ENCODE measurements around the gene ARFGAP3. TPM values are rescaled to one million over a fixed set of nuclear protein-coding genes. Genes with fewer than 3 reads are reported as not detected.
A peak's percentile ranks its signal among the peaks of the same experiment; 100 is the strongest.

The ARFGAP3 gene
- polyA plus RNA-seq, 1 of the 3 experiments (the other 2 are of a cell fraction): 12.6 TPM

DNA sequence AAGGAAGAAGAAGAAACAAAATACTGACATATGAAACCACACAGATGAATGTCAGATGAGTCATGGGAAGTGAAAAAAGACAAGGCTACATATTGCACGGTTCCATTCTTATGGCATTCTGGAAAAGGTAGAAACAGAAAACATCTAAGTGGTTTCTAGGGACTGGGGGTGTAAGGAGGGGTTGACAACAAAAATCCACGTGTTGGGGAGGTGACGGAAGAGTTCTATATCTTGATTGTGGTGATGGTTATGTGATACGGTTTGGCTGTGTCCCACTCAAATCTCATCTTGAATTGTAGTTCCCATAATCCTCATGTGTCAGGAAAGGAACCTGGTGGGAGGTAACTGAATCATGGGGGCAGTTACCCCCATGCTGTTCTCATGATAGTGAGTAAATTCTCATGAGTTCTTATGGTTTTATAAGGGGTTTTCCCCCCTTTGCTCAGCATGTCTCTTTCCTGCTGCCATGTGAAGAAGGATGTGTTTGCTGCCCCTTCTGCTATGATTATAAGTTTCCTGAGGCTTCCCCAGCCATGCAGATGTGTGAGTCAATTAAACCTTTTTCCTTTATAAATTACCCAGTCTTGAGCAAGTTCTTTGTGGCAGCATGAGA, 6.4 kb upstream of the ARFGAP3 start:
- 12% methylated on average over 4 of the region's 4 CpGs for WGBS (ENCODE audit: low lambda C conversion rate)
- Histone ChIP-seq H3K4me1 (ENCODE audit: control insufficient read depth in 1 of 2, insufficient read depth in 2 of 2, low read depth in 1 of 2, low read length in 1 of 2) (no peaks in the 10 kb centered on the region), H3K4me3 (ENCODE audit: low read depth in 2 of 2, low read length in 1 of 2) (no peak overlapping the region), H4K20me1 (ENCODE audit: insufficient read depth) (no peaks in the 10 kb centered on the region), H3K79me2 (ENCODE audit: insufficient read depth) (no peaks in the 10 kb centered on the region), H3K27me3 (ENCODE audit: insufficient read depth) (no peaks in the 10 kb centered on the region), H3K9me3 (no peaks in the 10 kb centered on the region), H3K4me2 (no peak overlapping the region), H3K9me2 (no peaks in the 10 kb centered on the region), H3F3A (replicated peaks; ENCODE audit: insufficient read depth) (peaks cover 5% of the 10 kb centered on the region), H3K27ac (ENCODE audit: low read depth in 2 of 2, low read length in 1 of 2) (peak overlapping the region in 1 of 2 experiments; percentile 95; a peak in 2 of 4 replicates), H2AFZ (ENCODE audit: low read depth) (no peak overlapping the region), H3K36me3 (replicated peaks in 1 of 2; ENCODE audit: control insufficient read depth in 1 of 2, insufficient read depth in 2 of 2, low read length in 1 of 2) (no peaks in the 10 kb centered on the region), H3K9ac (peak overlapping the region; percentile 11; the same call in 1 of the 2 replicates)
- ChIA-PET POLR2A (no interaction called here), CTCF (no interaction called here)
- DNase-seq: no peak
- no peak for TF ChIP-seq MXI1 (IDR thresholded peaks at IDR 0.05; ENCODE audit: low read depth, low read length)
- TF ChIP-seq, protein P1, sequence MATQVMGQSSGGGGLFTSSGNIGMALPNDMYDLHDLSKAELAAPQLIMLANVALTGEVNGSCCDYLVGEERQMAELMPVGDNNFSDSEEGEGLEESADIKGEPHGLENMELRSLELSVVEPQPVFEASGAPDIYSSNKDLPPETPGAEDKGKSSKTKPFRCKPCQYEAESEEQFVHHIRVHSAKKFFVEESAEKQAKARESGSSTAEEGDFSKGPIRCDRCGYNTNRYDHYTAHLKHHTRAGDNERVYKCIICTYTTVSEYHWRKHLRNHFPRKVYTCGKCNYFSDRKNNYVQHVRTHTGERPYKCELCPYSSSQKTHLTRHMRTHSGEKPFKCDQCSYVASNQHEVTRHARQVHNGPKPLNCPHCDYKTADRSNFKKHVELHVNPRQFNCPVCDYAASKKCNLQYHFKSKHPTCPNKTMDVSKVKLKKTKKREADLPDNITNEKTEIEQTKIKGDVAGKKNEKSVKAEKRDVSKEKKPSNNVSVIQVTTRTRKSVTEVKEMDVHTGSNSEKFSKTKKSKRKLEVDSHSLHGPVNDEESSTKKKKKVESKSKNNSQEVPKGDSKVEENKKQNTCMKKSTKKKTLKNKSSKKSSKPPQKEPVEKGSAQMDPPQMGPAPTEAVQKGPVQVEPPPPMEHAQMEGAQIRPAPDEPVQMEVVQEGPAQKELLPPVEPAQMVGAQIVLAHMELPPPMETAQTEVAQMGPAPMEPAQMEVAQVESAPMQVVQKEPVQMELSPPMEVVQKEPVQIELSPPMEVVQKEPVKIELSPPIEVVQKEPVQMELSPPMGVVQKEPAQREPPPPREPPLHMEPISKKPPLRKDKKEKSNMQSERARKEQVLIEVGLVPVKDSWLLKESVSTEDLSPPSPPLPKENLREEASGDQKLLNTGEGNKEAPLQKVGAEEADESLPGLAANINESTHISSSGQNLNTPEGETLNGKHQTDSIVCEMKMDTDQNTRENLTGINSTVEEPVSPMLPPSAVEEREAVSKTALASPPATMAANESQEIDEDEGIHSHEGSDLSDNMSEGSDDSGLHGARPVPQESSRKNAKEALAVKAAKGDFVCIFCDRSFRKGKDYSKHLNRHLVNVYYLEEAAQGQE (IDR thresholded peaks at IDR 0.05; ENCODE audit: low read depth, low read length): no peak
- no peak for TF ChIP-seq RAD21 (IDR thresholded peaks at IDR 0.05; ENCODE audit: low read length)
- TF ChIP-seq NRF1 (IDR thresholded peaks at IDR 0.05; ENCODE audit: low read depth, low read length): no peak
- TF ChIP-seq TCF12 (IDR thresholded peaks at IDR 0.05): peak; percentile 49
- TF ChIP-seq, protein P2, sequence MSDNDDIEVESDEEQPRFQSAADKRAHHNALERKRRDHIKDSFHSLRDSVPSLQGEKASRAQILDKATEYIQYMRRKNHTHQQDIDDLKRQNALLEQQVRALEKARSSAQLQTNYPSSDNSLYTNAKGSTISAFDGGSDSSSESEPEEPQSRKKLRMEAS (IDR thresholded peaks at IDR 0.05; ENCODE audit: low read depth): peak; percentile 17; the same call in 1 of the 2 replicates
- peak; percentile 57; the same call in 1 of the 2 replicates for TF ChIP-seq JUND (IDR thresholded peaks at IDR 0.05)
- no peak for TF ChIP-seq TAF1 (IDR thresholded peaks at IDR 0.05; ENCODE audit: borderline replicate concordance, low read depth, low read length)
- TF ChIP-seq, protein P3, sequence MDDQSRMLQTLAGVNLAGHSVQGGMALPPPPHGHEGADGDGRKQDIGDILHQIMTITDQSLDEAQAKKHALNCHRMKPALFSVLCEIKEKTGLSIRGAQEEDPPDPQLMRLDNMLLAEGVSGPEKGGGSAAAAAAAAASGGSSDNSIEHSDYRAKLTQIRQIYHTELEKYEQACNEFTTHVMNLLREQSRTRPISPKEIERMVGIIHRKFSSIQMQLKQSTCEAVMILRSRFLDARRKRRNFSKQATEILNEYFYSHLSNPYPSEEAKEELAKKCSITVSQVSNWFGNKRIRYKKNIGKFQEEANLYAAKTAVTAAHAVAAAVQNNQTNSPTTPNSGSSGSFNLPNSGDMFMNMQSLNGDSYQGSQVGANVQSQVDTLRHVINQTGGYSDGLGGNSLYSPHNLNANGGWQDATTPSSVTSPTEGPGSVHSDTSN (IDR thresholded peaks at IDR 0.05): peak; percentile 47
- TF ChIP-seq FOSL2 (IDR thresholded peaks at IDR 0.05; ENCODE audit: borderline replicate concordance, low read depth): peak; percentile 50; the same call in 1 of the 2 replicates

DNA sequence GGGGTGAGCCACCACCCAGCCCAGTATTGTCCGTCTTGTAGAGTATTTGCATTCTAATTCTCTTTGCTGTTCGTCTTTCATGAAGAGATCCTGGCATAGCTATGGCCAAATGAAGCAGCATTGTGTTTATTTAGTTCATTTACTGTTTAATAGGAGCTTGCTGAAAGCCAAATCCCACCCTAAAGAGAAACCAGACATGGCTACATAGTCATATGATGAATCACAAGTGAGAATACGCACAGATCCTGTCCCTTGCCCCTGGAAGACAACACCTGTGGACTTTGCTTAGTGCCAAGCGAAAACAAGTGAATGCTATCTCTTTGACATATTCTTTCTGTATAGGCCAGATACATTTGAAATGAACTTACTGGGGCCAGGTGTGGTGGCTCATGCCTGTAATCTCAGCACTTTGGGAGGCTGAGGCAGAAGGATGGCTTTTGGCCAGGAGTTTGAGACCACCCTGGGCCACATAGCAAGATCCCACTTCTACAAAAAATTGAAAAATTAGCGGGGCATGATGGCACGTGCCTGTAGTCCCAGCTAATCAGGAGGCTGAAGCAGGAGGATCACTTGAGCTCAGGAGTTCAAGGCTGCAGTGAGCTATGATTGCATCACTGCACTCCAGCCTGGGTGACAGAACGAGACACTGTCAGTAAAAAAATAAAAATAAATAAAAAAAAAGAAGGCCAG, 5.1 kb upstream of the ARFGAP3 start:
- H3K27me3 ChIP-seq (ENCODE audit: insufficient read depth): no peaks in the 10 kb centered on the region
- H3K36me3 ChIP-seq (replicated peaks in 1 of 2; ENCODE audit: control insufficient read depth in 1 of 2, insufficient read depth in 2 of 2, low read length in 1 of 2): no peaks in the 10 kb centered on the region
- peaks cover 0 to 3% of the 10 kb centered on the region in 2 experiments; a peak in 1 of 4 replicates for H3K4me1 ChIP-seq (ENCODE audit: control insufficient read depth in 1 of 2, insufficient read depth in 2 of 2, low read depth in 1 of 2, low read length in 1 of 2)
- no peak overlapping the region for H3K9ac ChIP-seq
- H3F3A ChIP-seq (replicated peaks; ENCODE audit: insufficient read depth): peaks cover 5% of the 10 kb centered on the region
- H3K4me3 ChIP-seq (ENCODE audit: low read depth in 2 of 2, low read length in 1 of 2): no peak overlapping the region
- ChIA-PET CTCF (no interaction called here), POLR2A (no interaction called here)
- TF ChIP-seq MXI1 (IDR thresholded peaks at IDR 0.05; ENCODE audit: low read depth, low read length): no peak
- TF ChIP-seq, protein P4, sequence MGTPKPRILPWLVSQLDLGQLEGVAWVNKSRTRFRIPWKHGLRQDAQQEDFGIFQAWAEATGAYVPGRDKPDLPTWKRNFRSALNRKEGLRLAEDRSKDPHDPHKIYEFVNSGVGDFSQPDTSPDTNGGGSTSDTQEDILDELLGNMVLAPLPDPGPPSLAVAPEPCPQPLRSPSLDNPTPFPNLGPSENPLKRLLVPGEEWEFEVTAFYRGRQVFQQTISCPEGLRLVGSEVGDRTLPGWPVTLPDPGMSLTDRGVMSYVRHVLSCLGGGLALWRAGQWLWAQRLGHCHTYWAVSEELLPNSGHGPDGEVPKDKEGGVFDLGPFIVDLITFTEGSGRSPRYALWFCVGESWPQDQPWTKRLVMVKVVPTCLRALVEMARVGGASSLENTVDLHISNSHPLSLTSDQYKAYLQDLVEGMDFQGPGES (IDR thresholded peaks at IDR 0.05; ENCODE audit: low read depth, low read length): no peak
- no peak for TF ChIP-seq EP300 (IDR thresholded peaks at IDR 0.05; ENCODE audit: borderline replicate concordance in 1 of 2, low read depth in 1 of 2, low read length in 1 of 2)
- TF ChIP-seq RCOR1 (IDR thresholded peaks at IDR 0.05; ENCODE audit: low read length): no peak
- TF ChIP-seq RAD21 (IDR thresholded peaks at IDR 0.05; ENCODE audit: low read length): no peak
- TF ChIP-seq TEAD4 (IDR thresholded peaks at IDR 0.05; ENCODE audit: borderline replicate concordance, insufficient read depth): no peak
- no peak for TF ChIP-seq NFIC (IDR thresholded peaks at IDR 0.05; ENCODE audit: borderline replicate concordance)
- TF ChIP-seq, protein P2 (IDR thresholded peaks at IDR 0.05; ENCODE audit: low read depth): no peak
- no peak for TF ChIP-seq MEF2A (IDR thresholded peaks at IDR 0.05; ENCODE audit: borderline replicate concordance, low read depth)
- no peak for TF ChIP-seq SMC3 (IDR thresholded peaks at IDR 0.05; ENCODE audit: low read depth, low read length)
- TF ChIP-seq, protein P5, sequence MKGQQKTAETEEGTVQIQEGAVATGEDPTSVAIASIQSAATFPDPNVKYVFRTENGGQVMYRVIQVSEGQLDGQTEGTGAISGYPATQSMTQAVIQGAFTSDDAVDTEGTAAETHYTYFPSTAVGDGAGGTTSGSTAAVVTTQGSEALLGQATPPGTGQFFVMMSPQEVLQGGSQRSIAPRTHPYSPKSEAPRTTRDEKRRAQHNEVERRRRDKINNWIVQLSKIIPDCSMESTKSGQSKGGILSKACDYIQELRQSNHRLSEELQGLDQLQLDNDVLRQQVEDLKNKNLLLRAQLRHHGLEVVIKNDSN (IDR thresholded peaks at IDR 0.05; ENCODE audit: borderline replicate concordance, low read depth): no peak
- no peak for TF ChIP-seq NRF1 (IDR thresholded peaks at IDR 0.05; ENCODE audit: low read depth, low read length)
- H4K20me1 ChIP-seq (ENCODE audit: insufficient read depth): no peaks in the 10 kb centered on the region
- no peaks in the 10 kb centered on the region for H3K9me3 ChIP-seq
- peak overlapping the region in 1 of 2 experiments; percentile 95; a peak in 1 of 4 replicates for H3K27ac ChIP-seq (ENCODE audit: low read depth in 2 of 2, low read length in 1 of 2)
- DNase-seq: no peak
- no peaks in the 10 kb centered on the region for H3K9me2 ChIP-seq
- no peak overlapping the region for H3K4me2 ChIP-seq
- 82% methylated on average over 7 of the region's 7 CpGs for WGBS (ENCODE audit: low lambda C conversion rate)
- H3K79me2 ChIP-seq (ENCODE audit: insufficient read depth): no peaks in the 10 kb centered on the region
- H2AFZ ChIP-seq (ENCODE audit: low read depth): no peak overlapping the region

Data from SK-N-SH (cell line).